GM21825 (cell line): ENCODE measurements around the gene CCL27.

Experiments
- ATAC-seq: cut with Tn5 transposase; IDR thresholded peaks from one replicate; pipeline ENCODE4 v1.9.1; 2021; ENCODE audit warnings: mild to moderate bottlenecking, moderate library complexity; ENCODE audit not compliant: unreplicated experiment

The CCL27 gene

DNA sequence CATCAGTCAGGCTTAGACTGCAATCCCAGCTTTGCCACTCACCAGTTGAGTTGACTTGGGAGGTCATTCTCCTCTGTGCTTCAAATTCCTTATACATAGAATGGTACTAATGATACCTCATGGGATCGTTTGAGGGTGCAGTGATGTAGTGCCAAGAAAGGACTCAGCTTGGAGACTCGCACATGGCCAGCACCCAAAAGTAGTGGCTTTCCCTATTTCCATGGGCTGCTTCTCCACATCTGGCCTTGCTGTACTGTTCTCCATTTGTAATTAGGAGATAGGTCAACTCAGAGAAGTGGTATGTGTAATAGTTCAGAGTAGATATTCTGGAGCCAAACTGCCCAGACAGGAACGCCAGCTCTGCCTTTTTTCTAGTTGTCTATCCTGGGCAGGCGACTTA is 23.1 kb upstream of the CCL27 start:
- ATAC-seq: no peak

DNA sequence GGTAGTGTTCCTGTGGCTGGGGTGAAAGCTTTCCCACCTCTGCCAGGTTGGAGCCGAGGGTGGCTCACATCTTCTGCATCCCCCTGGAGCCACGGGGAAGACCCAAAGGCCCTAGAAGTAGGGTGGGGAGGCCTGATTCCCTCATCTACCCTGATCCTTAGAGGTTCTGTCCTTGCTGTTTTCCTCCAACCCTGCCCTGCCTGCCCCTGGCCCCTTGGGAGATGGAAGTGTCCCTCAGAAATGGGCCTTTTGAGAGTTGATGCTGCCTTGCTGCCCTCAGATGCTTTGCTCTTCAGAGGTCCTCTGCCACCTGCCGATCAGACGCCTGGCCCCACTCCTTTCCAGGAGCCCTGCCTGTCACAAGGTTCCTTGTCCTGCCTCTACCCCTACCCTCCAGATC is 22.4 kb upstream of the CCL27 start:
- ATAC-seq: no peak

DNA sequence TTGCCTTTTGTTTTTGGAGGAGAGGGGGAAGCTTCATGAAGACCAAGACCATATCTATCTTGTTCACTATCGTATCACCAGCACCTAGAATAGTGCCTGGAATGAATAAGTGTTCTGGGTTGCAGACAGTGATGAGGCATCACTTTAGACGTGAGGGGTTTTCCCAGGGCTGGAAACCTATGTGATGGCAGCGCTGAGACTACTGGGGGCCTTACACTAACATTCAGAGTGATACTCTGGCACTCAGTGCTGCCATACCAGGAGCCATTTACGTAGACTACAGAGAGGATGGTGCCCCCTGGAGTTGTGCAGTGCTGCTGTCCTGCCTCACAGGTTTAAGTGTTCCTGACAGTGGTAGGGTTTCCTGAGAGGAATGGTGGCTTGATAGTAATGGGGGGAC is 21.7 kb upstream of the CCL27 start:
- no peak for ATAC-seq

DNA sequence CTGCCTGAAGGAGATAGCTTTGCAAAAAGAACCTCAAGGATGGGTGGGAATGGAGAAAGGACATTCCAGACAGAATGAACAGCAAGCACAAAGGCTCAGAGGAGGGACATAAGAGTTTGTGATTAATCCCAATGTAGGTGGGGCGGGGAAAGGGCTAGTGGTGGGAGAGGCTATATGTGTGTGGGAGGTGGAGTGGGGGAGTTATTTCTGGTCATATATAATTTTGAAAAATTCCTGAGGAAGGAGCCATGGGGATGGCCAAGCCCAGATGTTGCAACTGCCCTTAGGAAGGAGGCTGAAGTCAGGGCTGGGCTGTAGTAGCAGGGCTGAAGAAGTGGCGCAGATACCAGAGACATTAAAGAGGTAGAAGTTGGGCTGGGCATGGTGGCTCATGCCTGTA is 13.4 kb upstream of the CCL27 start:
- ATAC-seq: no peak

DNA sequence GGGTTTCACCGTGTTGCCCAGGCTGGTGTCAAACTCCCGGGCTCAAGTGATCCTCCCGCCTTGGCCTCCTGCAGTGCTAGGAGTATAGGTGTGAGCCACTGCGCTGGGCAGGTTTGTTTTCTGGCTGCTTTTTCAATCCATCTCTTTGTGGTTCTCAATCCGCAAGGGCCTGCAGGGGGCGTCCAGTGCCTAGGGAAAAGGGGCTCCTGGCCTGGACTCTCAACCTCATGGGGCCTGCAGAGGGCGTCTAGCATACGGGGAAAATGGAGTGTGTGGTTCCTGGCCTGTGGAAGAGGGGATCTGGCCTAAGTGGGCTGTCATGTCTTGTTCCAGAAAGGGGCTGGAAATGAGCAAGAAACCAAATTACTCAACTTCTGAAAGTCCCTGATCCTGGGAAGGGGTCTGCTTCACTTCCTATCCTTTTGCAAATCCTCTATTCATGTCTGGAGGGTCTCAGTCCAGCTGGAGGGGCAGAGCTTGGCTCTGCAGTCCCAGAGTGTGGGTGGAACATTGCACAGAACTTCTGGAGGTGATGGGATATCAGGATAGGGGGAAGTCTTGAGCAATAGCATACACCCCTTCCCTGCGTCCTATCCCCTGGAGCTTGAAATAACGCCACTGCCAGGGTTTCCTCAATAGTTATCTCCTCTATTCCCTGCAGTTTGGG is 12.7 kb upstream of the CCL27 start:
- no peak for ATAC-seq

DNA sequence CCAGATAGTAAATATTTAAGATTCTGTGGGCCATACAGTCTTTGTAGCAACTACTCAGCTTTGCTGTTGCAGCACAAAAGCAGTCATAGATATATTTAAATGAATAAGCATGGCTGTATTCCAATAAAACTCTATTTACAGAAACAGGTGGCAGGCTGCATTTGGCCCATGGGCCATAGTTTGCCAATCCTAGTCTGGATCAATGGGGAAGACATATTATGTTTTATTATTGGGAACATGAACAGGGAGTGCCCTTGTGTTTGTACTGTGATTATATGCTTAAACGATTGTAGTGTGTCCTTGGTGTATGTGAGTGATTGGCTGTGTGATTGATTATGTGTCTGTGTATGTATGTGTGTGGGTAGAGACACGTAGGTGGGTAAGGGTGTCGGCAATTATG is 12.0 kb upstream of the CCL27 start:
- ATAC-seq: no peak

DNA sequence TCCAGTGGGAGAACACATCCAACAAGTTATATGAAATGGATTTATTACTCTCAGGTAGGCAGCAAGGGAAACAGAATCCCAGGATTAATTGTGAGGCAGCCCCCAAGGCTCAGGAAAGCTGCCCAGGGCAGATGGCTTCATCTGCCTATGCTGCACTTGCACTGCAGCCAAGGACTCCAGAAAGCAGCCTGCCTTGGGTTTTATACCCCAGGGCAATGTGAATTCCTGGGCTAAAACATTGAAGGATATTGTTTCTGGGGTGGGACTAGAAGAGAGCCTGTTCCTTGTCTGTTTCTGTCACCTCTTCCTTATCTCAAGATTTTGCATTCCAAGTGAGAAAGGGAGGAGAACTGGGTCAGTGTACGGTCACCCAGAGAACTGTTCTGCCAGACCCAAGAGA is 8.8 kb upstream of the CCL27 start:
- ATAC-seq: no peak

DNA sequence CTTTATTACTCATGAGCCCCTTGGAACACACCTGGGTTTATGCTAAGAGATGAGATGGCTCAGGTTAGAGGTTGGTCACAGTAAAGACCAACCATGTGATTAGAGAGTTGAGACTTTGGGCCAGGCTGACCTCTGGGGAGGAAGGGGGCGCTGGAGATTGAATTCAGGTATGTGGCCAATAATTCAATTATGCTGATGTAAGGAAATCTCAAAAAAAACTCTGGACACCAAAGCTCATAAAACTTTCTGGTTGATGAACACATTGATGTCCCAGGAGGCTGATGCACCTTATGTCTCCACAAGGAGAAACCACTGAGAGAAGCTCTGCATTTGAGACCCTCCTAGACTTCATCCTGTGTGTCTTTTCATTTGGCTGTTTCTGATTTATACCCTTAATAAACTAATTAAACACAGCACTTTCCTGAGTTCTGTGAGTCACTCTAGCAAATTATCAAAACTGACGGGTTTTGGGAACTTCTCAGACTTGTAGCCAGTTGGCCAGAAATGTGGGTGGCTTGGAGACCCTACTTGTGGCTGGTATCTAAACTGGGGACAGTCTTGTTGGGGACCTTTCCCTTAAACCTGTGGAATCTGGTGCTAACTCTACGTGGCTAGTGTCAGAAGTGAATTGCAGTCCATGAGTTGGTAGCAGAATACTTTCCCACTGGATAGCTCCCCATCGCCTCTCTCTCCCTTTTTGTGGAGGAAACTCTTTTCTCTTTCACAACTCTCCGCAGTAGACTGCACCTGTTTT is 7.5 kb upstream of the CCL27 start:
- no peak for ATAC-seq

DNA sequence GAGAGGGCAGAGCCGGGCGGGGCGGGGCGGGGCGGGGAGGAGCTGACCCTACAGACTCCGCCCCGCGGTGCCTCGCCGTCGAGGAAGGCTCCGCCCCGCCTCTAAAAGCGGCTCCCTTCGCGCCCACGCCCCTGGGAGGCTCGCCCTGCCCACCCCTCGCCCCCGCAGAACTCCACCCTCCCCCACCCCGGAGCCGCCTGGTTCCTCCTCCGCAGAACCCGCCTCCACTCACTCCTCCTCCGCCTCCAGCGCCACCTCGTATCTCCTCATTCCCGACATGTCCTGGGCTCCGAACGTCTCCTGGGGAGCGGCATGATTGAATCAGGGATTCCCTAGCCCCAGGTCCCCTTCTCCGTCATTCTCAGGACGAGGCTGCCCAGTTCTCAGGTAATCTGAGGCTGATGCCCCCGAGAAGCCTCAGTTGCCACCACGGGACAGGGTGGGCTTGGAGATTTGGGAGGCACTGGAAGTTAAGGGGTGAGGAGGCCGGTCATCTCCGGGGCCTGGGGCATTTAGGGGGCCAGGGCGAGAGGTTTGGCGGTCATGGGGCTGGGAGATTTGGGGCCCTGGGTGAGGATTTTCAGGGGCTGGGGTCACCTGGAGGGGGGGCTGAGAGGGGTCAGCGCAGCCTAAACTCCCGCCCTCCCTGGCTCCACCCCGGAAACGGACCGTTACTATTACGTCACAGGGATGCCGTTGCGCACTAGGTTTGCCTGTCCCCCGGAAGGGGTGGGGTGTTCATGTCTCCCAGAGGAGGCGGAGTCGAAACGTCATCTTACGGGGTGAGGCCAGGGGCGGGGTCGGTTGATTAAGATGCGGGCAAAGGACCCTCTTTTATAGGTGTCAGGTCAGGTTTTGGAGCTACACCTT is 3.2 kb upstream of the CCL27 start:
- peak; percentile 68 for ATAC-seq

DNA sequence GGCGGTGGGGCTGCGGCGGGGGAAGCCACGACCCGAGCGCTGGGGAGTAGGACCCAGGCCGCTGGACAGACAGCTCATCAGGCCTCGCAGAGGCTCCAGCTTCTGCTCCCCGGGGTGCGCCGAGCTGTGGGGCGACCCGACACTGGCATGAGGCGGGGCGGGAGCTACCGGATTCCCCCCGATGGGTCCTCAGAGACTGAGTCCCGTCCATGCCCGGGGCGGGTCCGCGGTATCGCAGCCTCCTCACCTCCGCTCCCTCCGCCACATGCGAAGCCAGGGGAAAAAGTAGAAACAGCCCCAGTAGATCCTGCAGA is 2.6 kb upstream of the CCL27 start:
- peak; percentile 21 for ATAC-seq

DNA sequence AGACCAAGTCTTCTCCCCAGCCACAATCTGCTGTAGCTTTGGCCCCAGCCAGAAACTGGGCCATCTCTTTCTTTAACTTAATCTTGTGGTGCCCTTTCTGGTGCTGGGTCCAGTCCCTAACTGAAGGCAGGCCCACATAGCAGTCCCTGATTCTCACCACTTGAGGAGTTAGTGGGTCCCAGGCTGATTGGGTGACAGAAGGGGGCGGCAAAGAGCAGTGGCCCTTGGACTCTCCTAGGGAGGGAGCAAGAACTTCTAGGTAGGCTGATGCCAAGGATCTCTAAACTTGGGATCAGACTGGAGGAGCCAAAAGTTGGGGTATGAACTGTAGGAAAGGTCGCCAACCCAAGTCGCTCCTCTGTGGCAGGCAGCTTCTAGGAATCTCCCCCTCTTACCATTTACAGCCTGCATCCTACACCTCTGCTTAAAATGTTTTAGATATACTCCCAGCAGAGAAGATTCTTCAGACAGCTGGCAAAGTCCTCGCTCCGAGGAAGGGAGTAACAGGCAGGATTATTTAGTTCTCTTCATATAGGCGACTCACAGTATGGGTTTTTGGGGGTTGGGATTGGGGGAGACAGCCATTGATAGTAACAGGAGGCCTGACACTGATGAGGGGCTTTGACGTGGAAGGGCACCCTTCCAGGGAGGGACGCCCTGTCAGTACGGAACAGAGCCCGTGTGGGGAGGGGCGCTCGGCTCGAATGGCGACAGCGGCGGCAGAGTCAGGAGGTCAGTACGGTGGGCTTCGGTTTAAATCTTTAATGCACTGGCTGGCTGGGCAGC is 2.0 kb upstream of the CCL27 start:
- peak; percentile 56 for ATAC-seq

DNA sequence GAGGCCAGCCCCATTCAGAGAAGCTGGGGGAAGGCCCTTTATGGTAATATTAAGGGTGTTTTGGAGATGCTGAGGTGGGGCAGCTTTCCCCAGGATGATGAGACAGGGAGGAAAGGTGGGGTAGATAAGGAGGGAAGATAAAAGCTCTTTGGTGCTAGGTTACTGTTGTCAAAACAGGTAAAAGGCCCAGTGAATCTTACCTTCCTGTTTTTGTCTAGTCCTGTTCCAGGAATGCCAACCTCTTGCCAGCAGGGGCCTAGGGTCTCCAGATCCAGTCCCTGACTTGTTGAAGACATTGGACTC is 797 bp upstream of the CCL27 start:
- ATAC-seq: no peak

DNA sequence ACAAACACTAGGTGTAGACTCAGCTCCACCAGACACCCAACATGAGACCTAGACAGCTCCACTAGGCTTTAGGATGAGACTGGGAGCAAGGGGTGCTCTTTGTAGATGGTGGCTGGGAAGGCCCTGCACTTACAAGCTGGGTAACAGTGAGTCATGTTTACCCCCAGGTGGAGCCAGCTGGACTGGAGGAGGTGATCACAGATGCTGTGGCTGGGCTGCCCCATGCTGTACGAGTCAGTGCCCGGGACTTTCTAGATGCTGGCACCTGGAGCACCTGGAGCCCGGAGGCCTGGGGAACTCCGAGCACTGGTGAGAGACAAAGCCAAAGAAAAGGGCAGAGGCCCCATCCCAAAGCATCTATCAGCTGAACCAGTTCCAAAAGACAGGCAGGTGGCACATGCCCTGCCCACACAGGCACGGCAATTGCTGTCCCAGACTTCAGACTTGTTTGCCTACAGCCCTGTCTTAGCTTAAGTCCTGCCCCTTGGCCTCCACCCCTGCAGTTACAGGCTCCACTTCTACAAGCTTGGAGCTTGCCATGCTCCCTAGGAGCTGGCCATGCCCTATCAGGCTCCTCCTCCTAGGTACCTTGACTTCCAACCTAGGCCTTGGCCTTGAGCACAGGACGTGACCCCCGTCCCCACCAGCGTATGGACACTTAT is 2.7 kb downstream of the CCL27 start:
- no peak for ATAC-seq

DNA sequence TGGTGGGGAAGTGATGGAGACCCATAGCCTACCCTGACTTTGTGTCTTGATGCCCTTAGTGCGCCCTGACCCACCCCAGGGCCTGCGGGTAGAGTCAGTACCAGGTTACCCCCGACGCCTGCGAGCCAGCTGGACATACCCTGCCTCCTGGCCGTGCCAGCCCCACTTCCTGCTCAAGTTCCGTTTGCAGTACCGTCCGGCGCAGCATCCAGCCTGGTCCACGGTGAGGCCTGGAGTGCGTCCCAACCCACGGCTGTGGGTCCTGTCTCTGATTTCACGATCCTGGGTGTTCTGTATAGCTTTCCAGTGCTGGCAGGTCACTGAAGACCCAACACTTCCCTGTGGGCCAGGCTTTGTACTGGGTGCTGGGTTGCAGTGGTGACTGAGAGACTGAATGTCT is 4.0 kb downstream of the CCL27 start:
- no peak for ATAC-seq

DNA sequence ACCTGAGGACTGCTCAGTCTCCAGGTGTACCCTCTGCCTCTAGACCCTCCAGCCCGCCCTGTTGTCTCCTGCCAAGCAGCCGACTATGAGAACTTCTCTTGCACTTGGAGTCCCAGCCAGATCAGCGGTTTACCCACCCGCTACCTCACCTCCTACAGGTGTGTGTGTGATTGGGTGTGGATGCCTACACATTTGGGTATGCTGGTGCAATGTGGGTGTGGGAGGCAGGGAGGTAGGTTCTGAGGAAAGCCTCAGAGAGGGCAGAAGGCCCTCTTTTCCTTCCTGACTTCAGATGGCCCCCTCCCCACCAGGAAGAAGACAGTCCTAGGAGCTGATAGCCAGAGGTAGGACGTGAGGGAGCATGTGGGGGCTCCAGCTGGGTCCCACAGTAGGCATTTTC is 5.5 kb downstream of the CCL27 start:
- no peak for ATAC-seq

DNA sequence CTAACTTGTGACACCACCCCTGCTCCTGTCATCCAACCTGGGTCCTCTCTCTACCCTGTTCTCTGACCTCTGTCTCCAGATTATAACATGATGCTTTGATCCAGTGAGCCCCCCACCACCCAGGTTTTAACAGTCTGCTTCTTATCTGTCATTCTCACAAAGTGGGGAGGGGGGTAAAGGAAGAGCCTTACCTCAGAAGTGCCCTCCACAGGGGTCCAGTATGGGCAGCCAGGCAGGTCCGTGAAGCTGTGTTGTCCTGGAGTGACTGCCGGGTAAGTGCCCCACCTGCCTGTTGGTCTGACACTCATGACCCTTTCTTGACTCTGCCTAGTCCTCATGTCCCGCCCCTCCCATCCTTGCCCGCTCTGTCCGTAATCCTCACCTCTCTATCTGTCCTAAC is 7.1 kb downstream of the CCL27 start:
- ATAC-seq: no peak

DNA sequence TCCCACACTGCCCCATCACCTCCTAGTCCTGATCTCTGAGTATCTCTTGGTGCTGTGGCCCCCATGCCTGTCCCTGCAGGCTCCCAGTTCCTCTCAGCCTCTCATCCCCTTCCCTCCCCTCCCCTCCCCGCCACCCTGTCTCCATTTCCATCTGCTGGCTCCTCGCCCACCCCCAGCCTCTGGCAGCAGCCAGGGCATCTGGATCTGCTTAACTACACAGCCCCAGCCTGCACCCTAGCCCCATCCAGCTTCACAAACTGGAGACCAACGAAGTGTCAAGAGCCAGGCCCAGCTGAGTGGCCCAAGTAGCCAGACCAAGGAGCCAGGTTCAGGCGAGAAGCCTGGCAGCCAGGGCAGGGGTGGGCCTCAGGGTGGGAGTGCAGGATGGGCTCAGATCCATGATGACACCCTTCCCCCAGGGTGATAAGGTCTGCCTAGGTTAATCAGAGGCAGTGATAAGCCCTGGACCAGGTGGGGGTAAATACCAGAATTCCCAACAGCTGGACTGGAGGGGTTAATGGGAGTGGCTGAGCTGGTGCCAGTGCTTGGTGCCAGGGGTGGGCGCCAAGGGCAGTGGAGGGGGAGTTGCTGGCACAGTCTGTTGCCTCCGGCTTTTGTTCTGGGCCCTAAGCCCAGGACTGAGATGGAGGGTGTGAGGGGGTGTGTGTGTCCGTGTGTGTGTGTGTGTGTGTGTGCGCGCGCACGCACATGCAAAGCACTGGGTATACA is 8.0 kb downstream of the CCL27 start:
- ATAC-seq: no peak

DNA sequence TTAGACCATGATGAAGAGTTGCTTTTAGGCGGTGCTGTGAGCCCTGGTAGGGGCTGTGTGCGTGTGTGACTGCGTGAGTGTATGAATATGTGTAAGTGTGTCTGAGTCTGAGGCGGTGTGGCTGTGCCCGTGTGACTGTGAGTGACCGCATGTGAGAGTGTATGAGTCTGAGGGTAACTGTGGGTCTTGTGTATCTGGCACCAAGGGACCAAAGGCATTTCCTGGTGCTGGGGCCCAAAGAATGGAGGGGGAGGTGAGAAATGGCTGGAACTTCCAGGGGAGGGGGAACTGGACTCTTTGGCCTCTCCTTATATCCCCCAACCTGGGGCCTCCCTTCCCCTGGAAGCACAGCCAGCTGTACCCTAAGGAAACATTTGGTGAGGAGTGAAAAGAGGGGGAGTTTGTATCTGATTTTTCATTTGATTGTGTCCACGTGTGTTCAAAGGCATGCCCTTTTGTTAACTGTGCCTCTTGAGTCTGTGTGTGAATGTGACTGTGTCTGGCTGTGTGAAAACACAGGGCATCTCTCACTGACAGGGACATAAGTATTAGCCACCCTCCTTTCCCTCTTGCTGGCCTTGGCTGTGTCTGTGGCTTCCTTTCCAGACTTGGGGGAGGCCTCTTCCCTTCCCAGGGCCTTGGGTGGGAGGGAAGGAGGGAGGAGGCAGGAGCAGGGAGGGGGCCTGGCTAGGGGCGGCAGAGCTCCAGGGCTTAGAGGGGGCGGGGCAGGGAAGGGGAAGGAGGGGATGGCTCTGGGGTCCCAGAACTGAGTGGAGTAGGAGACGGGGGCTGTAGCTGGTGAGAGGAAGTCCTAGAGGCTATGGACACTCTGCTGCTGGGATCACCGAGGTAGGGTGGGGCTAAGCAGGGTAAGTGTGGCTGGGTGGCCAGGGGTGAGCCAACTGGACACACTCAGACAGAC is 9.0 kb downstream of the CCL27 start:
- no peak for ATAC-seq

DNA sequence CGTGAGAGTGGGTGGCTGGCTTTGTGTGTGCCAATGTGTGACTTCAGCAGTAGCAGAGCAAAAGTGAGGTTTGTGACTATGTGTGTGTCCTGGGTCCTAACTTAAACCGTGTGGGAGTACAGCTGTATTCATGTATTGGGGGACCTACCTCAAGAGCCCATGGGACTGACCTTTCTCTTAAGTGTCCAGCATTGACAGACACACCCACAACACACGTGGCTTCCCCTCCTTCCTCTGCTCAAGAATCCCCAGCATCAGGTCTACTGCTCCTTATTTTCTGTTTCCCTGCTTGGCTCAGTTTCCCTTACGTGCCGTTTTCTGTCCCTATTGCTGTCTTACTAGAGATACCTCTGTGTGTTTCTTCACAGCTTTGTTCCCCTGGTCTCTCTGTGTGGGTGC is 9.9 kb downstream of the CCL27 start:
- no peak for ATAC-seq
